SKM-1 treated with dmso at 0.1 percent for 144 hours (cell line): ENCODE measurements around the gene CALM1.
"Not testable (repeated sequence)": the region's sequence is repeated elsewhere in the genome, so short reads cannot be mapped to it uniquely, and the experiment has no call there.

ENCODE experiments used
- DNase-seq: peaks from one replicate; lab custom pipeline; 2025; ENCODE audit not compliant: unreplicated experiment; lab: John Stamatoyannopoulos, UW

CALM1 gene

GRCh38 chr14:90383126-90383730, 13.6 kb upstream of the CALM1 start:
- peak; percentile 82 for DNase-seq

DNA sequence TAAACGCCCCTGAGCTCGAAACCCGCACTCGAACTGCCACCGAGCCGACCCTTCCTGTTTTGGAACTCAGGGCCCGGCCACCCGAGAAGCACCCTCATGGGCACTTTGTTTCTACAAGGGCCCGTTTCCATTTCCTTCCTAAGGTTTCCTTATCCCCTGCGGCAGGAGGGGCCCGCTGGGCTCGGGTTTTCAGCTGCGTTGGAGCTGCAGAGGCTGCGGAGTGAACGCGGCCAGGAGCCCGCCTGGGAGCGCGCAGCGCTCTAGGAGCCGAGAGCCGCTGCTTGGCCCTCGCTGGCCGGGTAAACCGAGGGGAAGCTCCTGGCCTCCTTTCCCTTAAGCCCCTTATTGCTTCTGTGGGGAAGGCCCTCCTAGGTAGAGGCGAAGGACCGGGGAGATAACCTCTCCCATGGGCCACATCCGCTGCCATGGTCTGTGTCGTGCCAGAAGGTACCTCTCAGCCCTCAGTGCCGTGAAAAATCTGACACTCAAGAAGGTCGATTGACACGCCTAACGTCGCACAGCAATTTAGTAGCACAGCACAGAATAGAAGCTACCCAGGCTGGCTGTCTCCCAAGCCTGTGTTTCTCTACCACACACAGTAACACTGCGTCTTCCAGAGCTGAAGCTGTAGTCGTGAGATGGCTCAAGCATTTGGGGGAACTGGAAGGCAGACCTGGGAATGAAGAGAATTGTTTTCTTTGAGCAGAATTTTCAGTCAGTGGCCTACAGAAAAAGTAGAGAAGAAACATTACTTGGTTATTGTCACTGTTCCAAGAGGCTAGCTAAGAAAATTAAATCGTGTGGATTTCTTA, 12.9 kb upstream of the CALM1 start:
- no peak for DNase-seq

GRCh38 chr14:90384543-90384911, 12.3 kb upstream of the CALM1 start:
- no peak for DNase-seq

GRCh38 chr14:90386321-90386720, 10.5 kb upstream of the CALM1 start:
- DNase-seq: no peak

DNA sequence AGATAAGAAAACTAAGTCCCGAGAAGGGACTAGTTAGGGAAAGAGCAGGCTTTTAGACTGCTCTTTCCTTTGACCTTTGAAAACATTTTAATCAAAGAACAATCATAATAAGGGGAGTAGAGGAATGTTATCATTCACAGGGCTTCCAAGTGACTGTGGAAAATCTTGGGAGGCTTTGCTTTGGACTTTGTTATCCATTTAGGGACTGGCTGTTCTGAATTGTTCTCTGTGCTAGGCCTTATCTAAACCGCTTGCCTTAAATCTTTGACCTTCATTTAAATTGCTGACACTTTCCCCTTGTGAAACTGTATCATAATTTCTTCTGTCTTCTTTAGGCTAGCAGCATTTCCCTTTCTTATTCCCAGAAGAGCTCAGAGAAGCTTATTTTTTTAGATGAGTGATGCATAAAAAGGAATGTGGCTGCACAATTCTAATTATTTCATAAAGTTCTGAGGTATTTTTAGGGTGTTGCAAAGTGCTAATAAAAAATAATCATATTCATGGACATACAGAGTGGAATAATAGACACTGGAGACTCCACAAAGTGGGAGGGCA, 9.5 kb upstream of the CALM1 start:
- no peak for DNase-seq

DNA sequence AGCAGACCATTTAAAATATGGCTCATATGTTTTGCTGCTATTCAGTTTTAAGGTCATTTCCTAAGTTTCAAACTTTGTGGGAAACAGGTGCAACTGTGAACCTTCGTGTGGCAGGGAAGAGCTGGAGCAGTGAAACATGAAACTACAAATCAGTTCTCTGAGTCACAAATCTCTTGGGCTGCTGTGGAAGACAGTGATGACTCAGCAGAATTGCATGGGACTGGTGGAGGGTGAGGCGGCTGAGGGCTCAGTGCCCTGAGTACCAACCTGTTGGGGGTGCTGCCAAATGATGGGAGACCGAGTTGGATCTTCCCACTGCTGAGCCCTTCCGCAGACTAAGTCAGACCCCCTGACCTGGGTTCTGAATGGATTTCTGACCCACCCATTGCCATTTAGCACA, 8.4 kb upstream of the CALM1 start:
- DNase-seq: no peak

- no peak for DNase-seq
Measured at GRCh38 chr14:90388982-90389381, 7.8 kb upstream of the CALM1 start.

GRCh38 chr14:90393966-90394365, 2.9 kb upstream of the CALM1 start:
- no peak for DNase-seq

DNA sequence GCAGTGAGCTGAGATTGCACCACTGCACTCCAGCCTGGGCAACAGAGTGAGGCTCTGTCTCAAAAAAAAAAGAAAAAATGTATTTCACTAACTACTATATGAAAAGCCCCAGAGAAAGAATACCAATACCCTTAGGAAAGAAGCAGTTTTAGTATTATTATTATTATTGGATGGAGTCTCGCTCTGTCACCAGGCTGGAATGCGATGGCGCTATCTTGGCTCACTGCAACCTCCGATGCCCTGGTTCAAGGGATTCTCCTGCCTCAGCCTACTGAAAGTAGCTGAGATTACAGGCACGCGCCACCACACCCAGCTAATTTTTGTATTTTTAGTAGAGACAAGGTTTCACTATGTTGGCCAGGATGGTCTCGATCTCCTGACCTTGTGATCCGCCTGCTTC, 2.0 kb upstream of the CALM1 start:
- DNase-seq: not testable (repeated sequence)

- DNase-seq: peak; percentile 8
Measured at GRCh38 chr14:90397425-90398314, 841 bp downstream of the CALM1 start.

GRCh38 chr14:90398315-90398839, 1.5 kb downstream of the CALM1 start:
- DNase-seq: peak; percentile 1

DNA sequence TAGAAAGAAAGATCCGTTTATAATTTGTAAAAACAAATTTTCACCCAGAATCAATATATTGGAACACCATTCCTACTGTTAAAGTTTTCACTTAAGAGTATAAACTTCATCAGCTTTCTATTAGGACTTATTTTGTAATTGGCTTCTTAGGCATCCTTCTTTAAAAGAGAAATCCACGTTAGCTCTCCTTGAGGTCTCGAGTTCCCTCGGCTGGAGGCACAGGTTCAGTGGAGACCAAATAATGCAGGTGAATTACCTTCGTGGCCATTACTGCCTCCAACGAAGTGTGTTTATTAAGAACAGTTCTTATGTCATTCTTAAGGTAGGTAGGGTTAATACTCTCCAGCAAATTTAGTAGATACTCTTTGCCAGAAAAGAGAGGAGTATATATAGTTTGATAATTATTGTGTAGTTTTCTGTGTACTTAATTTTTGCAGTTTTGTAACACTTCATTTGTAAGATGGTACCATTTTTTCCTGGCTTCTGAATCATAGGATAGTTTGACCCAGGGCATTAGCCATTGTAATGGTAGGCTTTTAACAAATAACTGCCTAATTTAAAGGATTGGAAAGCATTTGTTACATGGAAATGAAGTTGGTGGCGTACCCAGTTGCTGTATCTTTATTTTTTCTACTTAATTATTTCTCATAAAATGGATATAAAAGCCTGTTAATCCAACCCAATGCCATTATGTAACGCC, 2.2 kb downstream of the CALM1 start:
- no peak for DNase-seq

GRCh38 chr14:90399541-90400444, 3.0 kb downstream of the CALM1 start:
- peak; percentile 67 for DNase-seq

GRCh38 chr14:90400904-90401561, 4.2 kb downstream of the CALM1 start:
- no peak for DNase-seq

DNA sequence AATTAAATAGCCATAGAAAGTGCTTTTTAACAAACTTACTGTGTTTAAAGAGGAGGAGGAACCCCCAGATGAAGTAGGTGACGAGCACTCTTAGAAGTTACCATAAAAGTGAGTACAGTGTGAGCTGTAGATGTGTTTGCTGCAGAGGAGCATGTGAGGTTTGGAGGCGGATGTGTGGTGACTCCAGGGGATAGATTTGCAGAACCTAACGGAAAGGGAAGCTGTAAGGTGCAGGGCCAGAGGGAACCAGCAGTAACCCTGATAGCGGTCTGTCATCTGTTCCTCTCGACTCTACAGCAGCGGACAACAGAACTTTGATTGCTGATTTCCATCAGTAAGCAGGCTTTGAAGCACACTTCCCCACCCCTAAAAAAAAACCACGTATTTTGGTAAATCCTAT, 5.2 kb downstream of the CALM1 start:
- no peak for DNase-seq

DNA sequence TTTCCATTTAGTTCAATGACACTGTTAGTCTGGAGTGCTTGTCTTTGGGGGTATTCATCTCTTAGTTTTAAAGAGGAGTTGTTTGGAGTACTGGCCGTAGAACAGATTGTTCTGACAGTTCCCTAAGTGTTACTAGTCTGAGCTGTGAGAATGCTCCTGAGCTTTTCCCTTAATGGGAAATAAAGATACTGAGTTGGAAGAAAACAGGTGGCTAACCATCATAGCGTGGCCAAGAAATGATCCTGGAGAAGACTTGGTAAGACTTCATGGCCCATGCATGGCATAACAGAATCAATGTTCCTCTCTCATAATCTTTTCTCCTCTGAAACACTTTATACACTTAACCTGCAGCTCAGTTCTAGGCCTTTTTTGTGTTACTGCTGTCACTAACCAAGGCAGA, 6.2 kb downstream of the CALM1 start:
- DNase-seq: no peak

DNA sequence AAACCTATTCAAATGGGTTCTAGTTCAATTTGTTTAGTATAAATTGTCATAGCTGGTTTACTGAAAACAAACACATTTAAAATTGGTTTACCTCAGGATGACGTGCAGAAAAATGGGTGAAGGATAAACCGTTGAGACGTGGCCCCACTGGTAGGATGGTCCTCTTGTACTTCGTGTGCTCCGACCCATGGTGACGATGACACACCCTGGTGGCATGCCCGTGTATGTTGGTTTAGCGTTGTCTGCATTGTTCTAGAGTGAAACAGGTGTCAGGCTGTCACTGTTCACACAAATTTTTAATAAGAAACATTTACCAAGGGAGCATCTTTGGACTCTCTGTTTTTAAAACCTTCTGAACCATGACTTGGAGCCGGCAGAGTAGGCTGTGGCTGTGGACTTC, 8.3 kb downstream of the CALM1 start:
- DNase-seq: no peak

GRCh38 chr14:90405755-90406154, 8.9 kb downstream of the CALM1 start:
- no peak for DNase-seq

- no peak for DNase-seq
Measured at GRCh38 chr14:90406384-90406798, 9.6 kb downstream of the CALM1 start.
